NK-92 treated with Interleukin-12 subunit alpha and Interleukin-12 subunit beta, amount 100 ng/mL, for 24 hours (cell line): ENCODE measurements around the gene CAPN9.

ENCODE experiments used
- DNase-seq: peaks from one replicate; lab custom pipeline; 2025; lab: John Stamatoyannopoulos, UW

The CAPN9 gene

DNA sequence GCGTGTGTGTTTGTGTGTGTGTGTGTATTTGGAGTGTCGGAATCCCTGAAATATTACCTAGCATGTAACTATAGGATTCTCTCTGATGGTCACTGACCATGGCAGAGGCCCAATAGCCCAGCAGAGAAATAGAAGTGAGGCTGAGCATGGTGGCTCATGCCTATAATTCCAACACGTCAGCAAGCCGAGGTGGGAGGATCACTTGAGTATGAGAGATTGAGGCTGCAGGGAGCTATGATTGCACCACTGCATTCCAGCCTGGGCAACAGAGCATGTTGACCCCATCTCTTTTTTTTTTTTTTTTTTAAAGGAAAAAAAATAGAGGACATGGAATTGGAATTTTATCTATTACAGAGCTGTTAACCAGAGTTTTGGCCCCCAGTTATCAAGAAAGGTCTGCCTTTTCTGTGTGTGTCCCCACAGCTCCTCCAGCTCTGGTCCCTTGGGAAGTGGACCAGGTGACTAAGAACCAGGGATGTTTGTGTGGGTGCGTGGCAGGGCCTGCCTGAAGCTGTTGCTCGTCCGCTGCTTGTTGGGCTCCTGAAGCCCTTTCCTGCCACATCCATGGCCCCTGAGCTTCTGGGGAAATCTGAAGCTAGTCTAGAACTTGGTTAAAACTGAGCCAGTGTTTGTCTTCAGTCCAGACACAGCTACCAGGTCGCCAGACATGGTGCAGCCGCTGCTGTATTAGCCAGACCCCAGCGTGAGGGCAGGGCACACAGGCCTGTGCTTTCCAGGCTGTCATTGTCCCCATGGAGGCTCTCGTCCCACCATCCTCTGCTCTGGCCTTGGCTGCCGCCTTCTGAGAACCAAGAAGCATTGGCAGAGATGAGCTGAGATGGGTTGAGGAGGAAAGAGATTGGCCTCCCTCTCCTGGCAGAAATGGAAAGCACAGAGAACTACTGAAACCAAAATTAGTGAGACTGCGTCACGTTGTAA lies 25.5 kb downstream of the CAPN9 start:
- DNase-seq: no peak

DNA sequence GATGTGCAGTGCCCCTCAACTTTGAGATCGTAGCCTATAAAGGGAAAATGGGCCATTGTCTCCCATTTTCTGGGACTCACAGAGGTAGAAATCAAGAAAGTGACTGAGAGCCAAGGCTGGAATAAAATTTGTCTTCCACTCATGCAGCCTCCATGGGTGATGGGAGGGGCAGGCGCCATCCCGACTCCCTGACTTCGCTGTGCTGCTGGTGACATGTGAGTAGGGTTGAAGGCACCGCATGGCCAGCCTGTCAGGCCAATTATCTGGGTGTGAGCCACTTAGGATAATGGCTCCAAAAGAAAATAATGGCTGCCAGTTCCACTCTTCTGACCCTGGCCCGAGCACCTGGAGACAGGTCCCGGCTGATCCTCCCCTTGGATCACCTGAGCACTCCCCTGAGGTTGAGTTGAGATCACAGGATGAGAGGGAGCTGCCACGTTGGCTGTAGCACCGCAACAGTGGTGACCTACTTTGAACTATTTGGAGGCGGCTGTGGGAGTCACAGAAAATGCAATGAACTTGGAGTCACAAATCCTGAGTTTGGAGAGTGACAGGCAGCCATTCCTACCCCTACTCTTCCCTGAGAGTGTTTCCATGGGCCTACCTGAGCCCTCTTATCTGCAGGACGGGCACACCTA lies 26.3 kb downstream of the CAPN9 start:
- no peak for DNase-seq

DNA sequence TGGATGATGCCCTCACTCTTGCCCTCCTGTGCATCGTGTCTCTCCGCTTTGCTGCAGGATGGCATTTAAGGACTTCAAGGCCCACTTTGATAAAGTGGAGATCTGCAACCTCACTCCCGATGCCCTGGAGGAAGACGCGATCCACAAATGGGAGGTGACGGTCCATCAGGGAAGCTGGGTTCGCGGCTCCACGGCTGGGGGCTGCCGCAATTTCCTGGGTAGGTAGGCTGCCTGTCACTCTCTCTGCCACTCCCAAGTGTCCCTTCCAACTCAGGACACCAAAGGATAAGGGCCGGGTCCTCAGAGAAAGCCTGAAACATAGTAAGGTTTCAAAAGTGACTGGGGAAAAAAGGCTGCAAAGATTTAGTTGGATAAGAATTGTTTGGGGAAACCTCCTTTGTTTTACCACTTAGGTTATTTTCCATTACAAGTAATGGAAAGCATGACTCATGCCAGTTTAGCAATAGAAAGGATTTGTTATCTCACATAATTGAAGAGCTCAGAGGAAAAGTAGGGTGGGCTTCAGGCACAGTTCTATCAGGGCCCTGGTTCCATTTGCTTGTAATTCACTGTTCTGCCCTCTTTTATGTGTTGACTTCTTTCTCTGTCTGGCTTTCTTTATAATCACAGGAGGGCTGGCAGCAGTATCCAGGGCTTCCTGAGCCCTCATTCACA lies 31.9 kb downstream of the CAPN9 start:
- no peak for DNase-seq

DNA sequence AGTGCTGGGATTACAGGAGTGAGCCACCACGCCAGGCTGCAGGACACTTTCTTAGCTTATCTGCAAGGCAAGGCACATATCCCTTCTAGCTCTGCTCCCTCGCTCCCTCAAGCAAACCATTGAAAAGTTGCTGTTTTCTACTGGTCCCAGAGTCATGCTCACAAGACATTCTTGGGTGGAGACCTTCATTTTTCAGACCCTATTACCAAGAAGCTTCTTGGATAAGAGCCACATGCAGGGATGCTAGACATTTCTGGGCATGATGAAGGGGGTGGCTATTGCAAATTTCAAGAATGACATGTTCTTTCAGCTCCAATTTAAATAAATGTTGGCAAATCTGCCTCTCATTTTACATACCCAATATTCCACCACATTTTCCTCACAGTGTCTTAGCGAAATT lies 33.9 kb downstream of the CAPN9 start:
- DNase-seq: no peak

DNA sequence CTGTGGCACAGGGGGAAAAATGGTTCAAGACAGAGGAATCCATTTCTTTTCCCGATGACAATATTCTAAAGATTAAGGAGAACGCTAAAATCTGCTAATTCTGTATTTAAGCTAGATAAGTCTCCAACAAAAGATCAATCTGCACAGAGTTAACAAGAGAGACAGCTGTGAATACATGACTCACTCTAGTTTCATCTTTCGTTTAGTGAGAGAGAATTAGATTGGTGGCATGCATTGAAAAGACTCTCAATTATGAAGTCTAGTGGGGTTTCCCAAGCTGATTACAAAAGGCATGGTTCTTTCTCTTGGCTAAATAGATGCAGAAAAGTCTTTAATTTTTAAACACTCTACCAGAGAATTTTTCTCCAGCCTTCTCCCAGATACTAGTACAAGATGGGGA lies 34.4 kb downstream of the CAPN9 start:
- DNase-seq: no peak

DNA sequence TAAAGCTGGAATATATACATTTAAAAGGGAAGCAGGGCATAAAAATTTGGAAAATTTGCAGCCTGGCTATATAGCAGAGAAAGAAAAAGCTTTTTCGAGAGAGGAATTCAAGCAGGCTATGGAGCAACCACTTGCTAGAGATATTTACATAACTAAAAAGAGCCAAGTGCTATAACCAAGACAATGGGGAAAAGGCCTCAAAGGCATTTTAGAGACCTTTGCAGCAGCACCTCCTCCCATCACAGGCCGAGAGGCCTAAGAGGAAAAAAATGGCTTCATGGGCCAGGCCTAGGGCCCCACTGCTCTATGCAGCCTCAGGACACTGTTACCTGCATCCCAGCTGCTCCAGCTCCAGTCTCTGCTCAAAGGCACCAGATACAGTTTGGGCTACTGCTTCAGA lies 37.0 kb downstream of the CAPN9 start:
- no peak for DNase-seq

DNA sequence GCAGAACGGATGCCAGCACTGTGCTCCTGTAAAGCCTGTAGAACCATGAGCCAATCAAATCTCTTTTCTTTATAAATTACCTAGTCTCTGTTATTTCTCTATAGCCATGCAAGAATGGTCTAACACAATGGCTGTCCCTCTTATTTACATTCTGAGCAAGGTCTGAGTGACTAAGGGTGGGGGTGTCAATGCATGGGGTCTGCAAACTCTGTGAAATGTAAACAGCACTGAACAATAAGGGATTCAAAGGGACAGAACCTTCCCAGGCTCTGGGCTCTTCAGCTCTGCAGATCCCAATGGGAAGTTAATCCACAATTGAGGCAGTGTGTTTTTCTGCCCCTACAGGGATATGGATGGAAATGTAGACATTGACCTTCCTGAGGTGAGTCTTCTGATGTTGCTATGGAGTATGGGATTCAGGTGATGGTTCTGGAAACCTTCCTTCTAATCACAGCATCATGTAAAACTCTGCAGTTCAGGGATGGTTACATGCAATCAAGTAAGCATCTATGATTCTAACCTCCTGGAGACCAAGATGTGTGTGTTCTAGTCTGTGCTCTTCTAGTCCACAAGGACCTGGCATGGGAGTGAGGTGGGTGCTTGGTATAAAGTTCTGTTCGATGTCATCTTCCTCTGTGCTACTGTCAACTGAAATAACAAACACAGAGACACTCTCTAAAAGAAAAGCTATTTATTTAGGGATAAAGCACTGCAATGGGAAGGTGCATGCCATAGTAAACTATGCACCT lies 38.6 kb downstream of the CAPN9 start:
- DNase-seq: no peak

DNA sequence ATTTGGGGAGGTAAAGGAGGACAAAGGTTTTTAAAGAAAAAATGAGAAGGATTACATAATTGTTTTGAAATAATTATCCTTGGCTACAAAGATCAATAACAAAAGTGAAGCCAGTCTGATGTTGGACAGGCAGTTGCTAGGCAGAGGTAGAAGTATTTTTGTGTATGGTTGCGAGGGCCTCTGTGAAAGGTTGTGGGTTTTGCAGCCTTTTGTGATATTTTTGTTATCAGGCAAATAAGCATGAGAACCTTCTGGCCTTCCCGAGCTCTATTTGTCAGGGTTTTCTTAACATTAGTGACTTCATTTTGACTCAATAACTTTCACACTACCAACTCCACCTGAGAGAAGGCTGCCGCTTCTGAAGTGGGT lies 39.2 kb downstream of the CAPN9 start:
- no peak for DNase-seq

DNA sequence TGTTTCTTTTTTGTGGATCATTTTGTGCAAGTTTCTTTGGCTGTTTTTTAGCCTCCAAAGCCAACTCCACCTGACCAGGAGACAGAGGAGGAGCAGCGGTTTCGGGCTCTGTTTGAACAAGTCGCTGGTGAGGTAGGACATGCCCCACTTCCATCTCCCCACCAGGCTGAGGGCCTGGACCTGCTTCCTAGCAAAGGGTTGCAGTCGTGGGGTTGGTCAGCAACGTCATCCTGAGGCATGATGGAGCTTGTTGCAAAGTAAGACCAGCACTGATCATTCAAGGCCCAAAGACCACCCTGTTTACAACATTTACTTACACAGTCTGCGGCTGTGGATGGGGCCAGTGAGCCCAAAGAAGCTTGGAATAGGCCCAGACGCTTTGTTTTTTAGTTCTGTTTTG lies 40.3 kb downstream of the CAPN9 start:
- no peak for DNase-seq

DNA sequence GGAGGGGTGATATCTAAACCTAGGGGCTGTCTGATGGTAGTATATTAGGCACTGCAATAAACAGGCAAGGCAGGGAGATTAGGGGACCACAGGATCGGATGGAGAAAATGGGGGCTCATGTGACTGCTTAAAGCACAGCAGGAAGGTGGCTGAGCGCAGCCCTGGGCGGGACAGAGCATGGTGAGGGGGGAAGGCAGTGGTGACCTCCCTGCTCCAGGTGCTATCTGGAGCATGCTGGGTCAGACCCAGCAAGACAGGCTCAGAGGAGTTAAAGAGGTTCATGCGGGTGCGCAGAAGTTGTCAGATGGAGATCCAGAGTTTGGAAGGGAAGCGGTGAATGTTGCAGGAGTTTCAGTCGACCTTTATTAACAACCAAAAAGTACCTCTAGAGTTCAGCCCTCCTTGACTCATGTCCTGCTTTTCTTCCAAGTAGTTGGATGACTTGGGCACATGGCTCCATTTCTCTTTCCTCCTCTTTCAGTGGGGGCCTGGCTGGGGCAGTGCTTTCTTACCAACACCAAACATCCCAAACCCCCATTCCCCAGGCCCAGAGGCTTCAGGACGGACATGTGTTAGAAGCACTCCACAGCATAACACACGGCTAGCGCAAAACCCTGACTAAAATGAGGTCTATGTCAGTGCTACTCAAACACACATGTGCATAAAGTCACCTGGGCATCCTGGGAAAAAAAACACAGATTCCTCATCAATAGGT lies 41.5 kb downstream of the CAPN9 start:
- DNase-seq: no peak

DNA sequence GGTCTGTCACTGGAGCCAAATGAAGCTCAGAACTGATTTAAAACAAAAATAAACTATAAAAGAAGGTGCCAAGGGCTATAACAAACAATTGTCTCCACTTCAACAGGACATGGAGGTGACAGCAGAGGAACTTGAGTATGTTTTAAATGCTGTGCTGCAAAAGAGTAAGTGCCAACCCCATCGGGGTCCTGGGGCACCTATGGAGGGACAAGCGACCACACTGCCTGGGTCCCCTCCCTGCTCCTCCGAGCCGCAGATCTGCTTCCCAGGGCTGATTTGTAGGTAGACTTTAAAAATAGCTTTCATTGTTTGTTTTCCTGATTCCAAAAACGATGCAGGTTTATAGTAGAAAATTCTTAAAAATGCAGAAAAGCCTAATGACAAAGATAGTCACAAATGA lies 42.8 kb downstream of the CAPN9 start:
- no peak for DNase-seq

DNA sequence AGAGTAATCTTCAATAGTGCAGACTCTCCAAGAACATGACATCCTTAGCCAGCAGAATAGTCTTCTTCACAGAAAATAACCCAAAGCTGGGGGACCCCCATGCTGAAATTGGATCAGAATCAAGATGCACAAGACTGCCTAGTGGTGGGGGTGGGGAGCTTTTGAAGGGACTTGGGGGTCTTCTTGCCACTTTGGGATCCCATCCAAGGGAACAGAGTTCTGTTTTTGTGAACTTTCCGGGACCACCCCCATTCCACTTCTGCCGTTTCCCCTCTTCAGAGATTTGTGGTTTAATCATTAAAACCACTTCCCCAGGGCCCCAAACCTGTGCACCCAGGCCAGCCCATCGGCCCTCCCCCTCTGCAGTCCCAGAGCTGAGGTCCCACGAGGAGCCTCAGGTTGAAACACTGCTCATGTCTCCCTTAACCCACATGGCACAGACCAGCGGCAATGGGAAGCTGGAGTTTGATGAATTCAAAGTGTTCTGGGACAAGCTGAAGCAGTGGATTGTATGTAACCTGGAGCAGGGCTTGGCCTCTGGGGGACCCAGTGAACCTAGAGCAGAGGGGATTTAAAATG lies 44.9 kb downstream of the CAPN9 start:
- DNase-seq: no peak

DNA sequence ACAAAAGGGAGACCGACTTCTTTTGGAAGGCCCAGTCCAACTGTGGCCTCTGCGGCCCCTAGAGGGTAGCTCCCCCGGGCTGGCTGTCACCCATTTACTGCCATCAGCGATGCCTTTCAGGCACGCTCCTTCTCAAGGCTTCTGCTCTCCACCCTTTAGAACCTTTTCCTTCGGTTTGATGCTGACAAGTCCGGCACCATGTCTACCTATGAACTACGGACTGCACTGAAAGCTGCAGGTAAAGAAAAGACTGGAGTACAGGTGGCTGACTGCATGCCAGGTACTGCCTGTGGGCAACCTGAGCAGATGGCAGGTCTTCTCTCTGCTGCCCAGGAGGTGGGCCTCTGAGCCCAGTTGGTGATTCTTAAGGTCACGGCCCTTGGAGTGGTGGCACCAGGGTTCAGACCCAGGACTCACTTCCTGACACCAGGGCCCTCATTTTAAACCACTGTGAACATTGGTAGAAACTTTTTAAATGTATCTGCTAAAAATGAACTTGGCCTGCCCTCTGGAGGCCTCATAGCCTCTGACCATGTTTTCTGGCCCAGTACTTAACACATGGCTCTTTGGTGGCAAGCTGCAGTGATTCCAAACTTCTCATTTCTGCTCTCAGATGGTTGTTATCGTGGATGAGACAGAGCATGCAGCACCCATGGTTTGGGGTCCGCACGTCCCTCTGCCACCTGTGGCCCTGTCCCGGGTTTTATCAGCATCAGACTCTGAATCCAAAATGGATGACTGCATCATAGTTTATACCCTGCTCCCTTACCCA lies 45.7 kb downstream of the CAPN9 start:
- no peak for DNase-seq

DNA sequence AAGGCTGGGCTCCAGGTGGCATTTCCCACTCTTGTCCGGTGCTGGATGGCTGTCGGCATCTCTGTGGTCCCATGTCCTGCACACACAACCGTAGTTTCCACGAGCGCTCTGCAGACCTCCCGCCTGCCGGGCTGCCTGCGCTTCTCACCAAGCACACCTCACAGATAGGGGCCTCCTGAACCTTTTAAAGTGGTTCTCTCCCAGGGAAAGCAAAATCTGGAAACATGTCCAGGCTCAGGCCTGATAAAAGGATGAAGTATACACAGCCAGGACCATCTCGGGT lies 46.2 kb downstream of the CAPN9 start:
- no peak for DNase-seq

DNA sequence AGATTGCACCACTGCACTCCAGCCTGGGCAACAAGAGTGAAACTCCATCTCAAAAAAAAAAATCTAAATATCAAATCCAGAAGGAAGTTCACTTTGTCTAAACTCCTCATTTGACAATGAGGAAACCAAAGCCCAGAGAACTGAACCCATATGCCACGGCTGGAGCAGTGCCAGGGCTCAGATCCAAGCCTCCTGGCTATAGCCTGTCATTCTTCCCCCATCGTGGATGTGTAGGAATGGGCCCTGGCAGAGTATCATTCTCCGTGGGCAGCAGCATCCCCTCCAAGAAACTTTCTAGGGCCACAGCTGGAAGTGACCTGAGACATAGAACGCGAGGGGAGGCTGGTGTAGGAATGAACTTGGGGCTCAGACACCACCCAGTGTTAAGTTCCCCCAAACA lies 47.2 kb downstream of the CAPN9 start:
- DNase-seq: no peak

DNA sequence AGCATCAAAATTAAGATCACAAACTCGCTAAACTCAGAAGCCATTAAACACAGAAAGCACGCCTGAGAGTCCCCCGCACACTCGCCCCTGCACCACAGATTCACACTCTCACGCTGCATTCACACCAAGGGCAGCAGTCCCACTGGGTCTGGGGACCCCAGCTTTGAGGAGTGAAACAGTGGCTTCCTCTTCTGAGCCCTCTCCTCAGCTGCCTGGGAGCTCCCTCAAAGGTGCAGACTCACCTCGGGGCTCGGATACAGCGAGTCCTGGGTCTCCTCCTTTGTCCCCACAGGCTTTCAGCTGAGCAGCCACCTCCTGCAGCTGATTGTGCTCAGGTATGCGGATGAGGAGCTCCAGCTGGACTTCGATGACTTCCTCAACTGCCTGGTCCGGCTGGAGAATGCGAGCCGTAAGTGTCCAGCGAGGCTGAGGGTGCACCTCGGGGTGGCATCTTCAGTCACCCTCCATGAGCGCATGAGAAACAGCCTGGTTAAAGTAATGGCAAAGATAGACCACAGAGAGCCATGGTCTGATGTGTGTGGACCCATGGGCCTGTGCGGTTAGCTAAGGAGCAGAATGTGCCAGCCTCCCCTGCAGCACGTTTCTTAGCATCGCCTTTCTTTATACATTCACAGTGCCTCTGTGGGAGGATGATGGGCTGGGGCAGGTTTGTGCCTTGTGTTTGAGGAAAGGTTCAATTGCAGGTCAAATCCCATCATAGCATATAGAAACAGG lies 47.9 kb downstream of the CAPN9 start:
- no peak for DNase-seq

DNA sequence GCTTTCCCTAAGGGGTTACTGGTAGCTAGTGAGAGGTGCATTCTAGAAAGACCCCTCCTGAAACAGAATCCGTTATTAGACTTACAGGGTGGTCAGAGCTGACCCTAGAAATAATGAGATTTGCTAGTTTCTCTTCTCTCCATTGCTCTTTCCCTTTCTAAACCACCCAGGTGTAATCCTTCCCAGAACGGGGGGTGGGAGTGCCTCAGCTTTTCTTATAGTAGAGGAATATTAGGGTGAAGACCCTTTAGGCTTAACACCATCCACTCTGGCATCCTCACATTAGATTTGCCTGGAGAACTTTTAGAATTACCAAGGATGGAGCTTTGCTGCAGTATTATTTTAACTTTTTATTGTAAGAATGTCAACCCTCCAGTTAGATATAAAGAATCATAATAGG lies 49.4 kb downstream of the CAPN9 start:
- DNase-seq: no peak

DNA sequence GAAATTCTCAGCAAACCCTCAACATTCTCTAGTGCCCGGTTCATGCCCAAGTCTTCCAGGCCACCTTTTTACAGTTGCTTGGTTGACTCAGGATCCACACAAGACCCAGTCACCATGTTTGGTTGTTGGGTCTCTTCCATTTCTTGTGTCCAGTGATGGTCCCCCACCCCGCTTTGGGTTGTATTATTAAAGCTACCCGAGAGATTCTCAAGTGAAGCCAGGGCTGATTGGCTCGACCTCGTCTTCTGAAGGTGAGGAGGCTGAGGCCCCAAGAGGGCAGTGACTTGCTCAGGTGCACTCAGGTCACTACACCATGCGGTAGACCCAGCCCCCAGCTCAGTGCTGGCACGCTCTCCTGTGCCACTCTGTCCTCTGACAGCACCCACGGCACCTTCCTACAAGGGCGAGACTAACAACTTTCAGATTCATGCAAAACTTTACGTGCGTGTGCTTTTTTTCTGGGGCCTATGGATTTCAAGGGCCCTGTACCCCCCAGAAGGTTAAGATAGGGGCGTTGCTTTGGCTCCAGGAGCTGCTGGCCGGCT lies 50.3 kb downstream of the CAPN9 start:
- DNase-seq: no peak

DNA sequence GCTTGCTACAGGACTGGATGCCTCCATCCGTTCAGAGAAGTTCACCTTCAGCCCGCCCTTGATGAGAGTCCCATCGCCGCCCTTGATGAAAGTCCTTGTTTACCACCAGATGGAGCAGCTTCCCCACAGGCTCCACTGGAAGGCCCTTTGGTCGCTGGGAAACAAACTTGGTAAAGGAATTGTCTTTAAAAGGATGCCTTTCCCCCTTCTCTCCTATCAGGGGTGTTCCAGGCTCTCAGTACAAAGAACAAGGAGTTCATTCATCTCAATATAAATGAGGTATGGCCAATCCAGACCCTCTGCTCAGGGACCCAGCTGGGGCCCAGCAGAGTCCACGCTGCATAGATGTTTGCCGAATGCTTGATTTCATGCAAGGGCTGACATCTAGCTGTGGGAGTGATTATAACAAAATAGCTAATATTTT lies 50.8 kb downstream of the CAPN9 start:
- no peak for DNase-seq

DNA sequence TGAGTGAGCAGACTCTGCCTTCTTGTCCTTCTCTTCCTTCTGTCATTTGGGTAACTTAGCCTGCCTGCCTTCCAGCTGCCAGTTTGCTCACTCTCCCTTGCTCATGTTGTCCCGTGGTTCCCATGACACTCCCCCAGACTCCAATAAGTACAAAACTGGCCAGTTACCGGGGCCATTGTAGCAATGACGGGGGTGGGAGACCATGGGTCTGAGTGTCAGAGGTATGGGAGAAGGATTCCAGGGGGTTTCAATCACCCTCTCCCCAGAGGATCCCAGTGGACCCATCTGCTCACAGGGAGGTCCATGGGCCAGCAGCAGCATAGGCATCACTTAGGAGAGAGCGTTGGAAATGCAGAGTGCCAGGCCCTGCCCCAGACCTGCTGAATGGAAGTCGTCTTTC lies 51.3 kb downstream of the CAPN9 start:
- DNase-seq: no peak
